ENCODE measurements around the gene OPCML.

- TF ChIP-seq CTCF (IDR thresholded peaks at IDR 0.05; ENCODE audit: low read depth, low read length, missing input control) = no peak
- TF ChIP-seq GABPA (IDR thresholded peaks at IDR 0.05 in 1 of 2, conservative IDR thresholded peaks at IDR 0.05 in 1 of 2) = no peak
- no peak for TF ChIP-seq JUND (IDR thresholded peaks at IDR 0.05)
- no peak for TF ChIP-seq MAX (IDR thresholded peaks at IDR 0.05)
These were observed 428.1 kb downstream of the OPCML start for GRCh38 chr11:133104009-133104744.
